Inferior parietal cortex (tissue), 1 donor: Measurements from ENCODE around the gene ZBTB26.
A peak's percentile ranks its signal among the peaks of the same experiment; 100 is the strongest.
"Not testable (repeated sequence)": the region's sequence is repeated elsewhere in the genome, so short reads cannot be mapped to it uniquely, and the experiment has no call there.

ENCODE experiments used
- DNase-seq: peaks from one replicate; pipeline ENCODE4 v3.0.0-alpha.2; 2016; ENCODE audit errors: extremely low spot score

ZBTB26 gene

DNA sequence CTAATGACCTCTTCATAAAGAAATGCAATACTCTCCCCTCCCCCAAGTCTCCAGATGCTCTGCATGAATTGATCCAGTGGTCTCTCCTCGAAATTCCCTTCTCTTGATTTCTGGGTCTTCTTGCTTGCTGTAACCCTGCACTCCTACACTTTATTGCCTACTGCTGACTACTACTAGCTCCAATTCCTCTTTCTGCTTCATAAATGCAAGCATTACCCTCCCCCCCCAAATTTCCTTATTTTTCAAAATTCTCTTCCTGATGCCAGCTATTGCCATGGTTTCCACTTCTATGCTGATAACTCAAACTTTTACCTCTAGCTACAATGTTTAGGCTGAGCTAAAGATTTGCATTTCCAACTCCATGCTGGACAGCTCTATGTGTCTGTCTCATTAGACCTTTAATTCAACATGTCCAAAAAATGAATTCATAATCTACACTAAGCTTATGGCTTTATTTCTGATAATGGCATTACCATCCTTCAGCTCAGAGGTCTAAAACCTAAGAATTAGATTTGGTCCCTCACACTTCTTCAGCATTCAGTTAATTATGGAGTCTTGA lies 1.4 kb downstream of the ZBTB26 start:
- no peak for DNase-seq

DNA sequence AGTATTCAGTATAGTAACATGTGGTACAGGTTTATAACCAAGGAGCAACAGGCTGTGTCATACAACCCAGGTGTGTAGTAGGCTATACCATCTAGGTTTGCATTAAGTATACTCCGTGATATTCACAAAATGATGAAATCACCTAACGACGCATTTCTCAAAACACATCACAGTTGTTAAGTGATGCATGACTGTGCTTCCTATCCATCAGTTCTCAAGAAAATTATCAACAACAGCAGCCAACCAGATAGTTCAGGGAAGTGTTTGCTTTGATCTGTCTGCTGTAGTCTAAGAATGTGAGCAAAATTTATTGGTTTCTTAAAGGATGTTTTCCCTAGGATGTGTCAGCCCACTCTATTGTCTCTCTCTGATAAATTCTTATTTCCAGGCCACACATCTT lies 7.4 kb downstream of the ZBTB26 start:
- DNase-seq: no peak

DNA sequence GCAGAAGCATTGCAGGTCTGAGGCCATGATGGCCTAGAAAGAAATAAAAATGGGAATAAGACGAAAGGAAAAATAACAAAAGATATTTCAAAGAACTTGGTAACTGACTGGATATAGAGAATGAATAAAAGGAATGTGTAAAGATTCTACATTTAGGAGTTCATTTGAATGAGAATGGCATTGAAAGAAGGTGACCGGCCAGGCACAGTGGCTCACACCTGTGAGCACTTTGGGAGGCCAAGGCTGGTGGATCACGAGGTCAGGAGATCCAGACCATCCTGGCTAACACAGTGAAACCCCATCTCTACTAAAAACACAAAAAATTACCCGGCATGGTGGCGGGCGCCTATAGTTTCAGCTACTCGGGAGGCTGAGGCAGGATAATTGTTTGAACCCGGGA lies 8.6 kb downstream of the ZBTB26 start:
- DNase-seq: no peak

DNA sequence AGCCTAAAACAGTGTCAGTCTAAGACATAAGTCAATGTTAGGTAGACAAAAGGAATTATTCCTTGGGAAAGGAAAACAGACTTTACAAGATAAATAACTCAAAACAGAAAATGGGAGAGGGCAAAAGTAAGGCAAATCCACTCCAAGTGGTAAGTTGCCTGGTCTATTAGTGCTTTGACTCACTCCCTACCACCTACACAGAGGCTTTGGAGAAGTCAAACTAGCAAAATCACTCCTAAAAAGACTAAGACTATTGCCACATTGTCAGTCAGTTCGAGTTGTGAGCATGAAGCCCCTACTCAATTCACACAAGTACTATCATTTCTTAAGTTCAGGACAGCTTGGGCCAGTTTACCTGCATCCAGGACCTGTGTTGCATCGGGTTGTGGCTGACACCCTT lies 13.0 kb downstream of the ZBTB26 start:
- DNase-seq: no peak

DNA sequence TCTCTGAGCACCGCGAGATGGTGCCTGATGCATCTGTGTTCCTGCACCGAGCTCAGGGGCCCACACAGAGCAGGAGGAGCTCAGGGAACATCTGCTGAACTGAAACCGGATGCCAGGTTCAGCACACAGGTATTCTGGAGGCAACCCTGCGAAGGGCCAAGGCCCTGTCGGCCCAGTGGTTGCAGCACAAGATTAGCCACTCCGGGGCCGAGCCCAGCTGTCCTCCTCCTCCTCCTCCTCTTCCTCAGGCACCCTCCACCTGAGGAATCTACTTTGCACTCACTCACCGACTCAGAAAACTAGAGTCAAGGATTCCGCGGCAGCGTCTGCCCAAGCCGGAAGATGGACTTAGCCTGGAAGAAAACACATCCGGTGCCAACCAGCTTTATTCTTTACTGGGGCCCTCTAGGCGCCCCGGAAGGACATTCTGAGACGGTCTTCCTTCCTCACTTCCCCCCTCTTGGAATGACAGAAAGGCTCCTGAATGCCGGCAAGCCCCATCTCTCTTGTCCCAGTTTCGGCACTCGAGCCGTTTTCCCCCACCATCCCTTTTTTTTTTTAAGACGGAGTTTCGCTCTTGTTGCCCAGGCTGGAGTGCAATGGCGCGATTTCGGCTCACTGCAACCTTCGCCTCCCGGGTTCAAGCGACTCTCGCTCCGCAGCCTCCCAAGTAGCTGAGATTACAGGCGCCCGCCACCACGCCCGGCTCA lies 18.2 kb downstream of the ZBTB26 start, which contains the start of gene ZBTB6:
ZBTB6 (minus strand) TSS at position 360 of the 710 bp plus-strand sequence. CDS start 1,251 bp downstream, outside the sequence.
- peak; percentile 96 for DNase-seq

DNA sequence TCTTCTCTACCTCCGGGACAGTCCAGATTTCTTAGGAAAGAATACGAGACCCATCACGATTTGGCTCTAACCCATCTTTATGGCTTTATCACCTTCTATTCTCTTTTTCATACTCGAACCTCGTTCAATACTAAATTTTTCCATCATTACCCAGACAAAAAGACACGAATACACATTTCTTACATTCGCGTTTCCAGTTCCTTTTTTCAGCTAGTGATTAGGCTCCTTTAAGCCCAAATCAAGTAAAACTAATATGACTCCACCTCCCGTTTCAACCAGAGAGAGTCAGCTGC lies 18.7 kb downstream of the ZBTB26 start:
- peak; percentile 44 for DNase-seq

DNA sequence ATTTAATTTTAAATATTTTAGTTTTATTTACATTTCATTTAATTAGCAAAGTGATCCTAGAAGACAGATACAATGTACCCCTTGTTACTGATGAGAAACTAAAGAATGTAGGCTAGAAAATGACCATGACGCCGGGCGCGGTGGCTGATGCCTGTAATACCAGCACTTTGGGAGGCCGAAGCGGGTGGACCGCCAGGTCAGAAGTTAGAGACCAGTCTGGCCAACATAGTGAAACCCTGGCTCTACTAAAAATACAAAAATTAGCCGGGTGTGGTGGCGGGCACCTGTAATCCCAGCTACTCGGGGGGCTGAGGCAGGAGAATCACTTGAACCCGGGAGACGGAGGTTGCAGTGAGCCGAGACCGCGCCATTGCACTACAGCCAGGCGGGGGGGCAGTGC lies 25.2 kb downstream of the ZBTB26 start:
- DNase-seq: not testable (repeated sequence)

DNA sequence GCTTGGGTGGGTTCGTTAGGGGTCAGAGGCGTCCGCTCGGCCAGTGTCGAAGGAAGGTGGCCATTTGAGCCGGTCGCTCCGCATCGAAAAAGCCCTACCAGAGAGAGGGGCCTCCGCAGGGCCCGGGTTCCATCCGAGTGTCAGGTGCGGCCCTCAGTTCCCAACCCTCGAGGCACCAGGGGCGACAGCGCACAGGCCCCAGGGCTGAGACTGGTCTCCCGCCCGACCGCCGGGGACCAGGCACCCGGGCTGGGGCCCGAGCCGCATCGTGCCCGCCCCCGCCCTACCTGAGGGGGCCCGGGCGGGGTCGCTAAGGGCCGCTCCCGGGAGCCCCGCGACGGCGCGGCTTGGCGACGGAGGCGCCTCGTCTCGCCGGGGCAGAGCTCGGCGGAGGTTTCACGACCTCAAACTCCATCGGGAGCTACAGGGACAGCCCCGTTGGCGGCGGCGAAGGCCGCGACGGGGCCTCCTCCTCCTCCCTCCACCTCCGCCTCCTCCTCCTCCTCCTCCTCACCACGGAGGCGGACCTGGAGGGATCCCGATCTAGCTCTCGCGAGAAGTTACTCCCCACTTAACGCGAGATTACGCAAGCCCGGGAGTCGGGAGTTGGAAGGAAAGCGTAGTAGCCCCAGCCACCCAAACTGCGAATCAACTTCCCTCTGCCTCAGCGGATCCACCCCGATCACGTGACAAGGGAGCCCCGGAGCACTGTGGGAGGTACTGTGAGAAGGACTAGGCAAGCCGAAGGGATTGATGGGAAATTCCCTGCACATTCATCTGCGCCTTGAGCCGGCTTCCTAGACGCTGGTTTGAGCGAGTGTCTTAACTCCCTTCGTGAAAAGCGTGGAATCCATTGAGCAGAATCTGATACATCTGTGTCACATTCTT lies 26.2 kb downstream of the ZBTB26 start, which contains the start of gene RC3H2:
RC3H2 (minus strand) TSS at position 537 of the 888 bp plus-strand sequence. CDS start 7,850 bp downstream, outside the sequence.
- peak; percentile 100 for DNase-seq

DNA sequence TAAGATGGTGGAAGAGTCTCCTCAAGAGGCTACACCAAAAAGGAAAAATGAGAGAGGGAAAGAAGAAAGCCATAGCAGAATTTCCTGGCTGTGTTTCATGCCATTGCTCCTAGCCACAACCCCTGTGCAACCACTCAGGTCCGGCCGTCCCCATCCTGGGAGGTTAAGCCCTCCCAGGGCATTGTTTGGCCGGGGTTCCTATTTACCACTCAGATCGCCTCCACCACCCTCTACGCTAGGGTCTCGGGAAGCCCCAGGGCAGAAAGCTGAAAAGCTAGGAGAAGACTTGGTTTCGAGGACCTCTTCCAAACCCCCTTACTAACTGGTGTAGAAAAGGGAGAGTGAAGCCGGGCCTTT lies 26.9 kb downstream of the ZBTB26 start:
- DNase-seq: peak; percentile 30

DNA sequence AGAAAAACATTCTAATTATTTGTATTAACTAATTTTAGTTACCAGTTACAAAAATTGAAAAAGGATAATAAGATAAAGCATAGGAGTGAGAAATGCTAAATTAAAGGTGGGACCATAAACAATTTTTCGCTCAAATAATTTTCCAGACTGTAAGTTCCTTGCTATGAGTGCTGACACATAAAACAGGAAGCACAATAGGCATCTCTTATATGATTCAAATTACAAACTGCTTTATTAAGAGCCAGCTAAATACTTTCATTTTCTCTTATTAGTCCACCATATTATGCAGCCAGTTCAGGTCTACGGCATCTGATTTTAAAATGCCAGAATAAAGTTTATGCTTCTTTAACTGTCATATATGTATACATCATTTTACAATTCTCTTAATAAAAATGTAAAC lies 30.5 kb downstream of the ZBTB26 start:
- DNase-seq: no peak

DNA sequence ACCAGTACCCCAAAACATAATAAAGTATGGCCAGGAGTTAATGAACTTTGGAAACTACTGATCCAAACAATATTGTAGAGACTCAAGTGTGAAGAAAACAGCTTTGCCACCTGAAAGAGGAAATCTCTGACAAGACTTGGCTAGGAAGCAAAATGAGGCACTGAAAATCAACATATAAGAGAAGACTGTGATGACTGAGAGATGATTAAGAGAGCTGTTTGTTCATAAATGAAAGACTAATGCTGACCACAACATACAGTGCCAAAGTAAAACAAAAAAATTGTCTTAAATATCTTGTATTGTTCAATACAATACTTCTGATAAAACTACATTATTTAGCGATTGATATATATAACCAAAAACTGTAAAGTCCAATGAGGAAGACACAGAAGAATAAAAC lies 33.3 kb downstream of the ZBTB26 start:
- DNase-seq: no peak

DNA sequence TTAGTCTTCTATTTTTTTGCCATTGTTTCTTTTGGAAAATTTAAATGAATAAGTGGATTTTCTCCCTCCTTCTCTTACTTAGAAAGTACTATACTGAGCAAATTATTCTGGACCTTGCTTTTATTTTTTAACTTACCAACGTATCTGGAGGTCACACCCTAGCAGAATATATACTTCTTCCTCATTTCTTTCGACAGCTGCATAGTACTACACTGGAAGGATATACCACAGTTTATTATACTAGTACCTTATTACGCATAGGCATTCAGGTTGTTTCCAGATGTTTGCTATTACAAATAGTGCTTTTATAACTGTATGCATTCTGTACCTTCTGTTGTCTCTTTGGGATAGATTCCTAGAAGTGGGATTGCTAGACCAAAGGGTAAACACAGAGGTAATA lies 42.8 kb downstream of the ZBTB26 start:
- no peak for DNase-seq

DNA sequence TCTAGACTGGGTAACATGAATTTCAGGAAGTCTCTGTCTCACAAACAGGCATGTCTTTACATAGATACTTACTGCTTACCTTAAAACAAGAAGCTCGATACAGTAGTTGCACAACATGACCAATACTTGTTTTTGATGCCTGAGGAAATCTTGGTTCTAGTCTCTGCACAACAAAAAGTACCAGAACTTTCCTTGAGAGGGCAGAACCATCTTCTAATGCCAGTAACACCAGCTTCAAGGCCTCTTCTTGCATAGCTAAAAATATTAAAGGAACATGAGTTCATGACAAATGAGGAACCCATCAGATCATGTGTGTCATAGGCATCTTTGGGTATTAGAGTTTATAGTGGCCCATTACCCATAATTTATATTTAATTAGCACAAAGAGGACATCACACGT lies 48.2 kb downstream of the ZBTB26 start:
- no peak for DNase-seq

DNA sequence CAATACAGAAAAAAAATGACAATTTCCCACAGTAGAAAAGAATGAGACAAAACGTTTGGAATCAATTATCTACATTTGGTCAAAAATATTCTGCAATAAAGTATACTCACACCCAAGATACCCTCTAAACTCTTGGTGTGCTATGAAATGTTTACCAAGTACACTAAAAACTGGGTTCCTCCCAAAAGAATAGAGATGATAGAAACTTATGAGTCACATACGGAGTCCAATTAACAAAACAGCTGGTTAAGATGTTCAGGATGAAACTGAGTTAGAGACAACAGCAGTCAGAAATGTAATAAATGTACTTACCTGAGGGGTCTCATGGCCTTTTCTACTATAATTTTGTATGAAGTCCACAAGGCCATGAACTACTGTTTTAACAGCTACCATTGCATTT lies 51.9 kb downstream of the ZBTB26 start:
- no peak for DNase-seq

DNA sequence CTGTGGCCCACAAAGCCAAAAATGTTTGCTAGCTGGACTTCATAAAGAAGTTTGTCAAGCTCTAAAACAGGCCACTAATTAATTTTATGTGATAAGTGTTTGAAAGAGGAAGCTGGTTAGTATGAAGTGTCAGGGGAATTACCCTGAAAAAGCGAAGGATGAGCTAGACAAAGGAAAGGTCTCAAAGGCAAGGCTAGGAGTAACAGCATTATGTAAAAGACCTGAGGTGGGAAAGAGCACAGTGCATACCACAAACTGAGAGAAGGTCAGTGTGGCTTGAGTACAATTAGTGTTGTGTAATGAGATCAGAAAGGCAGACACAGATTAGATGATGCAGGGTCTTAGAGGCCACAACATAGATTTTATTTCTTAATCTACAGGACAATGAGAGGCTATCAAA lies 55.8 kb downstream of the ZBTB26 start:
- DNase-seq: no peak

DNA sequence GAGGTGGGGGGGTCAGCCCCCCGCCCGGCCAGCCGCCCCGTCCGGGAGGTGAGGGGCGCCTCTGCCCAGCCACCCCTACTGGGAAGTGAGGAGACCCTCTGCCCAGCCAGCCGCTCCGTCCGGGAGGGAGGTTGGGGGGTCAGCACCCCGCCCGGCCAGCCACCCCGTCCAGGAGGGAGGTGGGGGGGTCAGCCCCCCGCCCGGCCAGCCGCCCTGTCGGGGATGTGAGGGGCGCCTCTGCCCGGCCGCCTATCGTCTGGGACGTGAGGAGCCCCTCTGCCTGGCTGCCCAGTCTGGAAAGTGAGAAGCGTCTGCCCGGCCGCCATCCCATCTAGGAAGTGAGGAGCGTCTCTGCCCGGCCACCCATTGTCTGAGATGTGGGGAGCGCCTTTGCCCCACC lies 64.0 kb downstream of the ZBTB26 start:
- not testable (repeated sequence) for DNase-seq

DNA sequence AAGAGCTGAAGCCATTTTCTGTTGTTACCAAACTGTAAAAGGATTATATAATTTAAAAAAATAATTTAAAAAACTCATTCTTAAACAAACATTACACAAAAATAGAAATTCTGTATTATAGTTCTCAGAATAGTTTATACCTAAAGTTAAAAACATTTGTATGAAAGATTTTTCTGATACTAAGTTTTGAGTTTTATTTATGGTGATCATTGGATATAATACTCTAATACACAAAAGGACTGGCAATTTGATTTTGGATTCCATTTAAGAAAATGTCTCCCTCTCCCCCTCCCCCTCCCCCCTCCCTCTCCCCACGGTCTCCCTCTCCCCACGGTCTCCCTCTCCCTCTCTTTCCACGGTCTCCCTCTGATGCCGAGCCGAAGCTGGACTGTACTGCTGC lies 65.2 kb downstream of the ZBTB26 start:
- DNase-seq: no peak
